K562 (cell line): Measurements from ENCODE around the gene ZBTB48. TPM values are rescaled to one million over a fixed set of nuclear protein-coding genes. Genes with fewer than 3 reads are reported as not detected.

Source experiments
- ATAC-seq: fragments of 200-7000 bp; cut with Tn5 transposase; 3 replicates; pipeline ENCODE4 v1.9.1; 2020; ENCODE audit warnings: moderate library complexity
- BruUV-seq: library from RNA; stranded (reverse); fragments of 400-500 nt; replicated peaks from 2 replicates; lab custom pipeline; 2021; lab: Mats Ljungman, UMichigan
- CTCF ChIA-PET: fragments of 300-600 bp; formaldehyde crosslinking; extraction: SDS; loops from one replicate; lab custom pipeline; 2021; ENCODE audit warnings: low intra/inter-chr PET ratio; lab: Yijun Ruan, JAX
- POLR2A ChIA-PET: fragments of 300-600, 350-650 bp; sonication (Branson Sonifier 250); formaldehyde crosslinking; extraction: SDS; loops from one replicate; lab custom pipeline; 2021; ENCODE audit warnings: antibody characterized with exemption, inconsistent platforms; lab: Yijun Ruan, JAX
- DNase-seq, 4 experiments: peaks; one replicate each; pipeline versions ENCODE4 v3.0.0 to v3.0.0-alpha.2; 2011 to 2018; ENCODE audit warnings: low spot score in 3 of 4, mixed read lengths in 3 of 4; ENCODE audit errors: extremely low read depth in 1 of 4
- FAIRE-seq: peaks from 2 replicates; lab custom pipeline; 2011; peaks lifted over from hg19 to GRCh38; lab: Jason Lieb, UNC
- H2AFZ ChIP-seq: 2 replicates; pipeline ENCODE4 v1.6.0; 2011; ENCODE audit warnings: low read depth, low read length, control low read depth, inconsistent platforms
- H3K27ac ChIP-seq: fragments of 200-600 bp; 3 replicates; pipeline ENCODE4 v1.8.0; 2011; ENCODE audit warnings: low read depth, mild to moderate bottlenecking, control low read depth, inconsistent platforms, low read length, moderate library complexity, mixed read lengths; ENCODE audit errors: extremely low read depth
- H3K27me3 ChIP-seq, 2 experiments: fragments of 300-600 bp in 1 of 2; 2 replicates in 1 of 2; 3 replicates in 1 of 2; pipeline versions ENCODE4 v1.6.0 to v1.8.0; 2011; ENCODE audit warnings: inconsistent platforms in 2 of 2, low read length in 2 of 2, mild to moderate bottlenecking in 1 of 2, mixed read lengths in 1 of 2, moderate library complexity in 1 of 2; ENCODE audit not compliant: control insufficient read depth in 2 of 2, insufficient read depth in 2 of 2
- H3K36me3 ChIP-seq: fragments of 300-600 bp; 3 replicates; pipeline ENCODE4 v1.8.0; 2011; ENCODE audit warnings: mild to moderate bottlenecking, low read length, inconsistent platforms; ENCODE audit not compliant: control insufficient read depth, insufficient read depth
- H3K4me1 ChIP-seq, 2 experiments: fragments of 200-600 bp in 1 of 2; replicated peaks in 1 of 2; 2 replicates in 1 of 2; 3 replicates in 1 of 2; pipeline versions ENCODE4 v1.5.1 to v1.8.0; 2011; ENCODE audit warnings: inconsistent platforms in 2 of 2, low read length in 2 of 2, mild to moderate bottlenecking in 1 of 2, mixed read lengths in 1 of 2, moderate library complexity in 1 of 2; ENCODE audit not compliant: control insufficient read depth in 2 of 2, insufficient read depth in 2 of 2
- H3K4me2 ChIP-seq: 2 replicates; pipeline ENCODE4 v1.6.1; 2011; ENCODE audit warnings: low read length, control low read depth, inconsistent platforms, mixed read lengths; ENCODE audit not compliant: insufficient read depth
- H3K4me3 ChIP-seq: fragments of 200-600 bp; sonication (generic), shearing (Covaris generic); 2 replicates; pipeline ENCODE4 v1.5.1; 2016; ENCODE audit warnings: control low read depth, inconsistent platforms
- H3K79me2 ChIP-seq: fragments of 200-600 bp; 3 replicates; pipeline ENCODE4 v1.8.0; 2011; ENCODE audit warnings: low read length, inconsistent platforms; ENCODE audit not compliant: control insufficient read depth, insufficient read depth
- H3K9ac ChIP-seq, 2 experiments: 2 replicates each; pipeline versions ENCODE4 v1.6.0 to v1.6.1; 2011; ENCODE audit warnings: low read depth in 2 of 2, low read length in 2 of 2, control low read depth in 1 of 2, inconsistent platforms in 1 of 2, mild to moderate bottlenecking in 1 of 2, mixed read lengths in 1 of 2; ENCODE audit not compliant: insufficient read depth in 1 of 2
- H3K9me1 ChIP-seq: one replicate; pipeline ENCODE4 v1.6.0; 2011; ENCODE audit warnings: inconsistent platforms, mild to moderate bottlenecking, low read length, moderate library complexity; ENCODE audit not compliant: control insufficient read depth, insufficient read depth
- H3K9me3 ChIP-seq: replicated peaks from 2 replicates; pipeline ENCODE4 v1.5.1; 2011; ENCODE audit warnings: low read depth, low read length, inconsistent platforms; ENCODE audit not compliant: control insufficient read depth, insufficient read depth
- H4K20me1 ChIP-seq: replicated peaks from 2 replicates; pipeline ENCODE4 v1.6.1; 2011; ENCODE audit warnings: low read length, inconsistent platforms, mixed read lengths; ENCODE audit not compliant: control insufficient read depth, insufficient read depth
- CXXC5 ChIP-seq: fragments of 250-450 bp; sonication (Bioruptor Pico); IDR thresholded peaks from 2 replicates; pipeline ENCODE4 v1.8.0; 2022; ENCODE audit warnings: inconsistent platforms, mild to moderate bottlenecking, moderate library complexity
- FOXM1 ChIP-seq, 2 experiments: fragments of 450-650 bp in 1 of 2; sonication (generic) in 1 of 2; formaldehyde crosslinking in 1 of 2; IDR thresholded peaks; 2 replicates each; pipeline versions ENCODE4 v1.6.1 to v1.9.0; 2017 to 2022; ENCODE audit warnings: low read depth in 2 of 2, mild to moderate bottlenecking in 2 of 2, missing genetic modification reagents in 1 of 2, moderate library complexity in 1 of 2
- HDAC3 ChIP-seq: fragments of 450-650 bp; IDR thresholded peaks from 2 replicates; pipeline ENCODE4 v1.6.1; 2018; ENCODE audit warnings: borderline replicate concordance, mild to moderate bottlenecking, moderate library complexity; ENCODE audit not compliant: partially characterized antibody
- HMGN3 ChIP-seq: IDR thresholded peaks from 2 replicates; pipeline ENCODE4 v1.6.1; 2011; ENCODE audit warnings: borderline replicate concordance, low read depth, mild to moderate bottlenecking, mixed read lengths, low read length; ENCODE audit not compliant: insufficient read length; ENCODE audit errors: extremely low read depth
- MYC ChIP-seq, 2 experiments: fragments of 250-450 bp in 1 of 2; sonication (Bioruptor Pico) in 1 of 2; IDR thresholded peaks; 2 replicates each; pipeline versions ENCODE4 v1.5.1 to v1.6.1; 2012 to 2021; ENCODE audit warnings: low read depth in 2 of 2, borderline replicate concordance in 1 of 2, improper control_type of control experiment in 1 of 2, low read length in 1 of 2, mild to moderate bottlenecking in 1 of 2, moderate library complexity in 1 of 2
- SRSF7 ChIP-seq: fragments of 200-400 bp; formaldehyde crosslinking; optimal IDR thresholded peaks from 2 replicates; pipeline ENCODE3; 2017; ENCODE audit warnings: mild to moderate bottlenecking, low read depth, low read length
- USF1 ChIP-seq: sonication (generic); formaldehyde crosslinking; IDR thresholded peaks from 2 replicates; pipeline ENCODE4 v1.9.0; 2022; ENCODE audit warnings: mild to moderate bottlenecking, missing genetic modification reagents
- ZNF217 ChIP-seq: sonication (generic); formaldehyde crosslinking; IDR thresholded peaks from 2 replicates; pipeline ENCODE4 v1.8.0; 2022; ENCODE audit warnings: mild to moderate bottlenecking, missing genetic modification reagents
- WGBS: fragments of 100-300 bp; shearing (Covaris generic); methylation state at CpG from one replicate; pipeline ENCODE4 v1.1.6; 2016; ENCODE audit warnings: low coverage, mixed read lengths; ENCODE audit not compliant: insufficient coverage; ENCODE audit errors: missing lambda C conversion rate; 5-methylcytosine and 5-hydroxymethylcytosine counted together
- in situ Hi-C: fragments of 300-500 bp; cut with MboI; formaldehyde crosslinking; loops from 4 replicates; pipeline ENCODE4 v1.15.0; 2018; ENCODE audit warnings: inconsistent platforms, mixed read lengths
- intact Hi-C: fragments of 100-400 bp; cut with micrococcal nuclease; formaldehyde crosslinking; loops from 2 replicates; pipeline ENCODE4 v1.14.2; 2022
- polyA plus RNA-seq, 8 experiments: library from polyadenylated mRNA; depleted of rRNA in 4 of 8; stranded (reverse) in 5 of 8; unstranded in 3 of 8; fragments of >200 nt; fragmentation: Nextera tagmentation in 2 of 8; fragmentation: Illumina TruSeq in 1 of 8; extraction: Ambion mirVana in 2 of 8; extraction: Trizol in 1 of 8; gene quantifications; 2 replicates each; pipeline versions ENCODE4 v1.2.1 to v1.2.3, GENCODE V29; 2011 to 2014; ENCODE audit warnings: inconsistent platforms in 1 of 8, missing spikeins in 1 of 8
- total RNA-seq, 7 experiments: library from RNA; depleted of rRNA in 6 of 7; stranded (reverse); fragments of >200 nt in 6 of 7; fragmentation: Illumina TruSeq in 2 of 7; extraction: Trizol in 2 of 7; gene quantifications; 2 replicates each; pipeline versions ENCODE4 v1.2.1 to v1.2.3, GENCODE V29; 2011 to 2021; ENCODE audit warnings: low replicate concordance in 1 of 7

Gene ZBTB48
- total and polyA plus RNA-seq, 9 of the 15 experiments (the other 6 are each of a cell fraction or from before 2014, with no cell fraction given), result 1.9 to 66.9 (median 29.5) TPM

GRCh38 chr1:6574818-6575217 lies 5.0 kb upstream of the ZBTB48 start:
- Histone ChIP-seq H3K4me3 (no peak overlapping the region), H3K27me3 (no peaks in the 10 kb centered on the region), H2AFZ (no peak overlapping the region), H3K9me3 (no peaks in the 10 kb centered on the region), H3K4me1 (peaks cover 10 to 25% of the 10 kb centered on the region in 2 experiments), H3K9me1 (no peaks in the 10 kb centered on the region)
- POLR2A ChIA-PET, result interaction anchor here (1.0 to 1.5 kb wide), 3 partner anchors 13 to 20 kb away, joined by 4 read pairs; partner anchors contain the start of gene TAS1R1
- intact Hi-C loops, result no loop called here
- no TSS peak for BruUV-seq
- ATAC-seq, result no peak
- 42% methylated on average over 12 of the region's 14 CpGs for whole genome bisulfite sequencing
- TF ChIP-seq CXXC5 (CRISPR knock-in tag), result no peak
- TF ChIP-seq HDAC3, result no peak
- TF ChIP-seq FOXM1 (IDR thresholded peaks at IDR 0.05; ENCODE audit: low read depth), result no peak
- no peak for TF ChIP-seq FOXM1 (CRISPR knock-in tag; IDR thresholded peaks at IDR 0.05; ENCODE audit: low read depth)
- TF ChIP-seq SRSF7, result no peak
- 0 out of 2 replicates have a peak, but pooled peaks have one; percentile 14 for TF ChIP-seq USF1 (CRISPR knock-in tag)
- TF ChIP-seq HMGN3, result no peak
- TF ChIP-seq ZNF217 (CRISPR knock-in tag), result no peak
- TF ChIP-seq MYC (IDR thresholded peaks at IDR 0.05; ENCODE audit: low read depth, low read length), result no peak
- TF ChIP-seq MYC (CRISPR knock-in tag; IDR thresholded peaks at IDR 0.05; ENCODE audit: borderline replicate concordance, low read depth), result no peak
- TF ChIP-seq, all 486 proteins: peak for 1
- in situ Hi-C loops, result no loop called here
- FAIRE-seq (no peak), DNase-seq (no peak)
- Histone ChIP-seq H3K4me2 (no peak overlapping the region), H4K20me1 (no peaks in the 10 kb centered on the region), H3K9ac (peak overlapping the region in 1 of 2 experiments; percentile 27; a peak in 1 of 4 replicates), H3K36me3 (no peaks in the 10 kb centered on the region), H3K79me2 (peaks cover under 1% of the 10 kb centered on the region; the same call in 2 of the 3 replicates), H3K27ac (no peak overlapping the region)
- CTCF ChIA-PET, result no interaction called here
